ENCODE results near the gene PTGR1.

GRCh38 chr9:111615928-111616327, 16.5 kb upstream of the PTGR1 start:
- TF ChIP-seq CTCF (IDR thresholded peaks at IDR 0.05) = no peak
- no peak for TF ChIP-seq POLR2A (IDR thresholded peaks at IDR 0.05)

All from lower leg skin (tissue), 3 donors.